SU-DHL-6 (cell line): ENCODE results near the gene ELMOD3.

ENCODE experiments used
- H2AFZ ChIP-seq: fragments of 200-600 bp; sonication (generic); 2 replicates; pipeline ENCODE4 v1.6.1; 2014; ENCODE audit warnings: low read depth, mild to moderate bottlenecking, moderate library complexity, mixed read lengths, antibody characterized with exemption, low read length; ENCODE audit not compliant: severe bottlenecking
- H3F3A ChIP-seq: fragments of 200-600 bp; shearing (Covaris generic); 2 replicates; pipeline ENCODE4 v1.6.0; 2016; ENCODE audit warnings: antibody characterized with exemption, mild to moderate bottlenecking; ENCODE audit not compliant: insufficient read depth
- H3K27ac ChIP-seq: fragments of 200-600 bp; sonication (generic); 2 replicates; pipeline ENCODE4 v1.5.1; 2016; ENCODE audit warnings: low read depth, mild to moderate bottlenecking, low read length, moderate library complexity, mixed read lengths
- H3K27me3 ChIP-seq: fragments of 200-600 bp; sonication (generic), shearing (Covaris generic); 2 replicates; pipeline ENCODE4 v1.6.0; 2014; ENCODE audit warnings: mild to moderate bottlenecking, low read length
- H3K36me3 ChIP-seq: fragments of 200-600 bp; sonication (generic); 2 replicates; pipeline ENCODE4 v1.6.1; 2014; ENCODE audit warnings: mild to moderate bottlenecking, low read length, mixed read lengths
- H3K4me2 ChIP-seq: fragments of 300-600, 200-600 bp; shearing (Covaris generic), sonication (generic); 2 replicates; pipeline ENCODE4 v1.6.0; 2014; ENCODE audit warnings: low read length, low read depth, mild to moderate bottlenecking; ENCODE audit not compliant: poor library complexity, severe bottlenecking
- H3K4me3 ChIP-seq: fragments of 200-600 bp; sonication (generic); 2 replicates; pipeline ENCODE4 v1.5.1; 2014; ENCODE audit warnings: antibody characterized with exemption, low read length, mild to moderate bottlenecking, mixed read lengths; ENCODE audit not compliant: insufficient read depth, poor library complexity, severe bottlenecking
- H3K79me2 ChIP-seq: fragments of 200-600 bp; sonication (generic); 2 replicates; pipeline ENCODE4 v1.6.1; 2014; ENCODE audit warnings: mild to moderate bottlenecking, low read length, moderate library complexity; ENCODE audit not compliant: insufficient read depth
- H3K9ac ChIP-seq: fragments of 200-600 bp; sonication (generic); 2 replicates; pipeline ENCODE4 v1.7.0; 2014; ENCODE audit warnings: mild to moderate bottlenecking, low read length
- H3K9me2 ChIP-seq: fragments of 200-600 bp; sonication (generic); replicated peaks from 2 replicates; pipeline ENCODE4 v1.6.1; 2014; ENCODE audit warnings: low read length; ENCODE audit not compliant: insufficient read depth
- H3K9me3 ChIP-seq: fragments of 200-600 bp; sonication (generic); 2 replicates; pipeline ENCODE4 v1.6.1; 2014; ENCODE audit warnings: low read length, mixed read lengths; ENCODE audit not compliant: insufficient read depth
- H4K20me1 ChIP-seq: fragments of 200-600 bp; sonication (generic); 2 replicates; pipeline ENCODE4 v1.6.1; 2014; ENCODE audit warnings: low read depth, mild to moderate bottlenecking, antibody characterized with exemption, low read length, moderate library complexity, mixed read lengths
- CTCF ChIP-seq: fragments of 200-600 bp; sonication (generic); IDR thresholded peaks from one replicate; pipeline ENCODE4 v1.5.1; 2017; ENCODE audit warnings: antibody characterized with exemption, mild to moderate bottlenecking, low read length, moderate library complexity; ENCODE audit not compliant: insufficient read depth, poor library complexity, severe bottlenecking
- EZH2phosphoT487 ChIP-seq: fragments of 200-600 bp; sonication (generic), shearing (Covaris generic); conservative IDR thresholded peaks from 2 replicates; pipeline ENCODE4 v1.6.1; 2018; ENCODE audit warnings: mild to moderate bottlenecking, antibody characterized with exemption, low read length, moderate library complexity, mixed read lengths

The ELMOD3 gene

DNA sequence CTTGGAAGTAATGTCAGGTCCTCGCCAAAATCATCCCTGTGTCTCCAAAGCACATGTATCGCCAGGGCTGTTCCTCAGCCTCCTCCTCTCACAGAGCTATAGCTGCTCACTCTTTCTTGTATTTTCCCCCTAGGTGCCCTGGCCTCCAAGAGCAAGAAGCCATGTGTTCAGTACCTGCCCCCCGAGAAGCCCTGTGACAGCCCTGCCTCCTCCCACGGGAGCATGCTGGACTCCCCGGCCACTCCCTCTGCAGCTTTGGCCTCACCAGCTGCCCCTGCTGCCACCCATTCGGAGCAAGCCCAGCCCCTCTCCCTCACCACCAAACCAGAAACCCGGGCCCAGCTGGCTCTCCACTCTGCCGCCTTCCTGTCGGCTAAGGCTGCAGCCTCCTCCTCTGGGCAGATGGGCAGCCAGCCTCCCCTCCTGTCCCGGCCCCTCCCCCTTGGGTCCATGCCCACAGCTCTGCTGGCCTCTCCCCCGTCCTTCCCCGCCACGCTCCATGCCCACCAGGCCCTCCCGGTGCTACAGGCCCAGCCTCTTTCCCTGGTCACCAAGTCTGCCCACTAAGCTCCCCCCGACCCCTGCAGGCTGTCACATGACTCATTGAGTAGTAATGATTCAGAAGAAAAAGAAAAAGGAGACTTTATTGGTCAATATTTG is 45.5 kb upstream of the ELMOD3 start:
- Histone ChIP-seq H3K9ac (no peak overlapping the region), H4K20me1 (no peaks in the 10 kb centered on the region), H3K27me3 (no peaks in the 10 kb centered on the region), H3K4me3 (no peak overlapping the region), H2AFZ (no peak overlapping the region), H3K27ac (no peak overlapping the region), H3K9me3 (no peaks in the 10 kb centered on the region), H3K79me2 (no peaks in the 10 kb centered on the region), H3K36me3 (no peaks in the 10 kb centered on the region), H3K9me2 (no peaks in the 10 kb centered on the region), H3F3A (peaks cover 10% of the 10 kb centered on the region; the same call in 1 of the 2 replicates), H3K4me2 (no peak overlapping the region)
- TF ChIP-seq EZH2phosphoT487 (no peak), CTCF (no peak)

- Histone ChIP-seq H3K27ac (no peak overlapping the region), H3K36me3 (no peaks in the 10 kb centered on the region), H3K4me3 (no peak overlapping the region), H4K20me1 (no peaks in the 10 kb centered on the region; the same call in 1 of the 2 replicates), H3K79me2 (no peaks in the 10 kb centered on the region), H3K27me3 (no peaks in the 10 kb centered on the region), H3K9me2 (no peaks in the 10 kb centered on the region), H3F3A (peaks cover 16% of the 10 kb centered on the region; the same call in 1 of the 2 replicates), H3K9me3 (no peaks in the 10 kb centered on the region), H3K9ac (no peak overlapping the region), H2AFZ (no peak overlapping the region), H3K4me2 (no peak overlapping the region)
- TF ChIP-seq CTCF (no peak), EZH2phosphoT487 (no peak)
These were observed 44.8 kb upstream of the ELMOD3 start for GRCh38 chr2:85309699-85310321.

- H4K20me1 ChIP-seq: no peaks in the 10 kb centered on the region; the same call in 1 of the 2 replicates
- H3K27ac ChIP-seq: no peak overlapping the region
- no peaks in the 10 kb centered on the region for H3K79me2 ChIP-seq
- no peak overlapping the region for H2AFZ ChIP-seq
- H3K9me2 ChIP-seq: no peaks in the 10 kb centered on the region
- H3K4me2 ChIP-seq: no peak overlapping the region
- no peak overlapping the region for H3K9ac ChIP-seq
- peaks cover 16% of the 10 kb centered on the region; the same call in 1 of the 2 replicates for H3F3A ChIP-seq
- H3K36me3 ChIP-seq: no peaks in the 10 kb centered on the region
- no peaks in the 10 kb centered on the region for H3K9me3 ChIP-seq
- H3K27me3 ChIP-seq: no peaks in the 10 kb centered on the region
- TF ChIP-seq EZH2phosphoT487 (no peak), CTCF (no peak)
- H3K4me3 ChIP-seq: no peak overlapping the region
These were observed 44.2 kb upstream of the ELMOD3 start for GRCh38 chr2:85310330-85310729.
